H9 (cell line): ENCODE data around the gene SCEL. TPM values are rescaled to one million over a fixed set of nuclear protein-coding genes. Genes with fewer than 3 reads are reported as not detected.

Experiments
- DNase-seq: peaks from one replicate; pipeline ENCODE4 v3.0.0-alpha.2; 2017
- H2AFZ ChIP-seq: one replicate; pipeline ENCODE4 v1.6.1; 2013; ENCODE audit warnings: mild to moderate bottlenecking, low read length, control low read depth, moderate library complexity
- H2AK5ac ChIP-seq: 2 replicates; pipeline ENCODE4 v1.6.1; 2013; ENCODE audit warnings: low read length, control low read depth, mixed read lengths; ENCODE audit not compliant: insufficient read length
- H2BK120ac ChIP-seq: one replicate; pipeline ENCODE4 v1.6.1; 2013; ENCODE audit warnings: low read depth, mild to moderate bottlenecking, low read length, control low read depth, inconsistent platforms; ENCODE audit not compliant: poor library complexity, severe bottlenecking
- H2BK12ac ChIP-seq: 2 replicates; pipeline ENCODE4 v1.6.1; 2013; ENCODE audit warnings: low read length, control low read depth, mixed read lengths, low read depth; ENCODE audit not compliant: insufficient read length
- H2BK15ac ChIP-seq: 2 replicates; pipeline ENCODE4 v1.6.1; 2013; ENCODE audit warnings: low read depth, low read length, control low read depth
- H2BK20ac ChIP-seq: one replicate; pipeline ENCODE4 v1.6.1; 2013; ENCODE audit warnings: low read depth, mild to moderate bottlenecking, low read length, control low read depth, inconsistent platforms; ENCODE audit not compliant: poor library complexity, severe bottlenecking
- H2BK5ac ChIP-seq: 2 replicates; pipeline ENCODE4 v1.6.1; 2013; ENCODE audit warnings: low read length, control low read depth, mixed read lengths; ENCODE audit not compliant: insufficient read length
- H3K14ac ChIP-seq: 2 replicates; pipeline ENCODE4 v1.6.1; 2013; ENCODE audit warnings: low read length, control low read depth; ENCODE audit not compliant: insufficient read depth
- H3K18ac ChIP-seq: 2 replicates; pipeline ENCODE4 v1.6.1; 2013; ENCODE audit warnings: low read depth, mild to moderate bottlenecking, mixed read lengths, low read length, control low read depth; ENCODE audit not compliant: insufficient read length
- H3K23ac ChIP-seq: 2 replicates; pipeline ENCODE4 v1.6.1; 2013; ENCODE audit warnings: low read length, control low read depth, mixed read lengths, low read depth; ENCODE audit not compliant: insufficient read length
- H3K23me2 ChIP-seq: 2 replicates; pipeline ENCODE4 v1.6.1; 2013; ENCODE audit warnings: low read depth, mild to moderate bottlenecking, mixed read lengths, low read length, control low read depth; ENCODE audit not compliant: insufficient read length, poor library complexity, severe bottlenecking
- H3K27ac ChIP-seq: 2 replicates; pipeline ENCODE4 v1.5.1; 2013; ENCODE audit warnings: low read length, control low read depth, mixed read lengths, low read depth; ENCODE audit not compliant: insufficient read length
- H3K27me3 ChIP-seq: 2 replicates; pipeline ENCODE4 v1.6.1; 2013; ENCODE audit warnings: low read length, control low read depth, inconsistent platforms; ENCODE audit not compliant: insufficient read depth
- H3K4ac ChIP-seq: 2 replicates; pipeline ENCODE4 v1.6.1; 2013; ENCODE audit warnings: low read depth, mild to moderate bottlenecking, control low read depth, inconsistent platforms, low read length, moderate library complexity
- H3K4me1 ChIP-seq: 2 replicates; pipeline ENCODE4 v1.6.1; 2013; ENCODE audit warnings: low read length, control low read depth, inconsistent platforms; ENCODE audit not compliant: insufficient read depth
- H3K4me2 ChIP-seq: 2 replicates; pipeline ENCODE4 v1.6.1; 2013; ENCODE audit warnings: low read length, control low read depth, mixed read lengths; ENCODE audit not compliant: insufficient read length, insufficient read depth
- H3K56ac ChIP-seq: 2 replicates; pipeline ENCODE4 v1.6.1; 2013; ENCODE audit warnings: low read depth, mild to moderate bottlenecking, mixed read lengths, low read length, control low read depth; ENCODE audit not compliant: insufficient read length
- H3K79me1 ChIP-seq: 2 replicates; pipeline ENCODE4 v1.6.1; 2013; ENCODE audit warnings: low read depth, mild to moderate bottlenecking, moderate library complexity, low read length, control low read depth, inconsistent platforms; ENCODE audit not compliant: insufficient read depth, poor library complexity, severe bottlenecking
- H3K79me2 ChIP-seq: 2 replicates; pipeline ENCODE4 v1.6.1; 2013; ENCODE audit warnings: low read length, control low read depth, inconsistent platforms; ENCODE audit not compliant: insufficient read depth
- H3K9ac ChIP-seq: 2 replicates; pipeline ENCODE4 v1.6.1; 2013; ENCODE audit warnings: low read length, control low read depth, mixed read lengths; ENCODE audit not compliant: insufficient read length; ENCODE audit errors: extremely low read depth
- H3K9me3 ChIP-seq: one replicate; pipeline ENCODE4 v1.6.1; 2013; ENCODE audit warnings: low read depth, low read length, inconsistent platforms; ENCODE audit not compliant: control insufficient read depth
- H3T11ph ChIP-seq: one replicate; pipeline ENCODE4 v1.6.1; 2013; ENCODE audit warnings: mild to moderate bottlenecking, low read length, control low read depth, inconsistent platforms
- H4K20me1 ChIP-seq: one replicate; pipeline ENCODE4 v1.6.1; 2013; ENCODE audit not compliant: control insufficient read depth, insufficient read length, insufficient read depth
- H4K5ac ChIP-seq: 2 replicates; pipeline ENCODE4 v1.6.1; 2013; ENCODE audit warnings: low read depth, mild to moderate bottlenecking, mixed read lengths, low read length, control low read depth; ENCODE audit not compliant: insufficient read length
- H4K8ac ChIP-seq: replicated peaks from 2 replicates; pipeline ENCODE4 v1.6.1; 2013; ENCODE audit warnings: low read length, control low read depth, mixed read lengths, low read depth; ENCODE audit not compliant: insufficient read length
- H4K91ac ChIP-seq: 2 replicates; pipeline ENCODE4 v1.6.1; 2013; ENCODE audit warnings: low read depth, mild to moderate bottlenecking, moderate library complexity, mixed read lengths, low read length, control low read depth; ENCODE audit not compliant: insufficient read length
- H3K27ac Mint-ChIP-seq, 3 experiments: 2 replicates in 2 of 3; 3 replicates in 1 of 3; pipeline ENCODE4 v1.8.0; 2020 to 2021; ENCODE audit warnings: mixed read lengths in 3 of 3, mild to moderate bottlenecking in 1 of 3, moderate library complexity in 1 of 3
- H3K27me3 Mint-ChIP-seq: 2 replicates; pipeline ENCODE4 v1.8.0; 2021; ENCODE audit warnings: low read depth, mild to moderate bottlenecking, moderate library complexity, mixed read lengths
- H3K36me3 Mint-ChIP-seq, 3 experiments: 2 replicates in 2 of 3; 3 replicates in 1 of 3; pipeline ENCODE4 v1.8.0; 2020 to 2021; ENCODE audit warnings: low read depth in 3 of 3, mixed read lengths in 3 of 3; ENCODE audit not compliant: insufficient read depth in 1 of 3
- H3K4me1 Mint-ChIP-seq, 2 experiments: 2 replicates each; pipeline ENCODE4 v1.8.0; 2020; ENCODE audit warnings: mixed read lengths in 2 of 2
- H3K4me3 Mint-ChIP-seq, 2 experiments: 2 replicates in 1 of 2; 3 replicates in 1 of 2; pipeline ENCODE4 v1.8.0; 2020 to 2021; ENCODE audit warnings: mild to moderate bottlenecking in 2 of 2, mixed read lengths in 2 of 2, moderate library complexity in 1 of 2
- H3K9me3 Mint-ChIP-seq, 2 experiments: 2 replicates in 1 of 2; 3 replicates in 1 of 2; pipeline ENCODE4 v1.8.0; 2020; ENCODE audit warnings: mild to moderate bottlenecking in 2 of 2, mixed read lengths in 2 of 2, moderate library complexity in 1 of 2
- total RNA-seq: library from RNA; stranded (reverse); gene quantifications from 2 replicates; pipeline ENCODE4 v1.2.1, GENCODE V29; 2021
- TF ChIP-seq, protein P1 (sequence below): fragments of 200-600 bp; sonication (generic); conservative IDR thresholded peaks from 3 replicates; pipeline ENCODE4 v1.8.0; 2021; ENCODE audit warnings: antibody characterized with exemption, mild to moderate bottlenecking

The SCEL gene
- total RNA-seq, 1 experiment from 2014 or later: not detected

DNA sequence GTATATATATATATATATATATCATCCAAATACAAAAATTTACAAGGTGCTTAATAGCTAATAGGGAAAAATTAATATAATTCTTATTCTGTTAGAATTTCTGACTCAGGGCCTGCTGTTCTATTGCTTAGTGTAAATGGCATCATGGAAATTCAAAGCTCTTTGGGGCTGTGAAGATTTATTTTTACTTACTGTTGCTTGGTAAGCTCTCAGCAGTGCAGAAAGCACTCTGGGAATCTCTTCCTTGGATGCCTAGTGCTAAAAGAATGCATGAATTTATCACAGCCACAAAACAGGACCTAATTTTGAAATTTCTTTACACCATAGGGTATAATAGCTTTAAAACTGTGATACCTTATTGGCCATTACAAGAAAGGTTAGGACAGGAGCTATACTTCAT is 92.7 kb downstream of the SCEL start:
- no peaks in the 10 kb centered on the region for H3K23me2 ChIP-seq
- no peaks in the 10 kb centered on the region for H3K9me3 ChIP-seq
- Mint-ChIP-seq H3K27me3 (no peaks in the 10 kb centered on the region), H3K27ac (no peak overlapping the region), H3K4me1 (no peaks in the 10 kb centered on the region), H3K9me3 (no peaks in the 10 kb centered on the region), H3K4me3 (no peak overlapping the region), H3K36me3 (no peaks in the 10 kb centered on the region)
- H4K5ac ChIP-seq: no peak overlapping the region
- H4K20me1 ChIP-seq: no peaks in the 10 kb centered on the region
- H3K14ac ChIP-seq: no peak overlapping the region
- no peak for DNase-seq
- H2AK5ac ChIP-seq: no peak overlapping the region
- H3K4ac ChIP-seq: no peak overlapping the region
- no peak overlapping the region for H3K56ac ChIP-seq
- H2BK20ac ChIP-seq: no peak overlapping the region
- H3K23ac ChIP-seq: no peak overlapping the region
- H3K4me1 ChIP-seq: no peaks in the 10 kb centered on the region
- H3K79me1 ChIP-seq: no peaks in the 10 kb centered on the region
- no peak overlapping the region for H2BK120ac ChIP-seq
- no peak overlapping the region for H2BK15ac ChIP-seq
- no peak overlapping the region for H4K8ac ChIP-seq
- H2AFZ ChIP-seq: no peak overlapping the region
- H3K79me2 ChIP-seq: no peaks in the 10 kb centered on the region
- no peaks in the 10 kb centered on the region for H3K27me3 ChIP-seq
- no peak overlapping the region for H3K4me2 ChIP-seq
- no peak overlapping the region for H4K91ac ChIP-seq
- TF ChIP-seq, protein P1, sequence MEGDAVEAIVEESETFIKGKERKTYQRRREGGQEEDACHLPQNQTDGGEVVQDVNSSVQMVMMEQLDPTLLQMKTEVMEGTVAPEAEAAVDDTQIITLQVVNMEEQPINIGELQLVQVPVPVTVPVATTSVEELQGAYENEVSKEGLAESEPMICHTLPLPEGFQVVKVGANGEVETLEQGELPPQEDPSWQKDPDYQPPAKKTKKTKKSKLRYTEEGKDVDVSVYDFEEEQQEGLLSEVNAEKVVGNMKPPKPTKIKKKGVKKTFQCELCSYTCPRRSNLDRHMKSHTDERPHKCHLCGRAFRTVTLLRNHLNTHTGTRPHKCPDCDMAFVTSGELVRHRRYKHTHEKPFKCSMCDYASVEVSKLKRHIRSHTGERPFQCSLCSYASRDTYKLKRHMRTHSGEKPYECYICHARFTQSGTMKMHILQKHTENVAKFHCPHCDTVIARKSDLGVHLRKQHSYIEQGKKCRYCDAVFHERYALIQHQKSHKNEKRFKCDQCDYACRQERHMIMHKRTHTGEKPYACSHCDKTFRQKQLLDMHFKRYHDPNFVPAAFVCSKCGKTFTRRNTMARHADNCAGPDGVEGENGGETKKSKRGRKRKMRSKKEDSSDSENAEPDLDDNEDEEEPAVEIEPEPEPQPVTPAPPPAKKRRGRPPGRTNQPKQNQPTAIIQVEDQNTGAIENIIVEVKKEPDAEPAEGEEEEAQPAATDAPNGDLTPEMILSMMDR: no peak
- H2BK5ac ChIP-seq: no peak overlapping the region
- no peak overlapping the region for H3K27ac ChIP-seq
- H3K9ac ChIP-seq: no peak overlapping the region
- no peak overlapping the region for H2BK12ac ChIP-seq
- H3T11ph ChIP-seq: no peak overlapping the region
- no peak overlapping the region for H3K18ac ChIP-seq
